Activated T-cell treated with anti-CD3 and anti-CD28 coated beads, Interleukin-2, amount 50 U/mL, for 24 hours (primary cell): ENCODE measurements around the gene CYBA.
"Not testable (repeated sequence)": the region's sequence is repeated elsewhere in the genome, so short reads cannot be mapped to it uniquely, and the experiment has no call there.

Experiments
- DNase-seq: peaks from one replicate; pipeline ENCODE4 v3.0.0-alpha.2; 2020
- H3K27ac Mint-ChIP-seq: 2 replicates; pipeline ENCODE4 v1.8.0; 2020; ENCODE audit warnings: mild to moderate bottlenecking, mixed read lengths
- H3K27me3 Mint-ChIP-seq: 2 replicates; pipeline ENCODE4 v1.8.0; 2020; ENCODE audit warnings: mixed read lengths
- H3K36me3 Mint-ChIP-seq: 2 replicates; pipeline ENCODE4 v1.8.0; 2020; ENCODE audit warnings: low read depth, mixed read lengths
- H3K4me1 Mint-ChIP-seq: 2 replicates; pipeline ENCODE4 v1.8.0; 2020; ENCODE audit warnings: low read depth, mixed read lengths
- H3K4me3 Mint-ChIP-seq: 2 replicates; pipeline ENCODE4 v1.8.0; 2020; ENCODE audit warnings: mild to moderate bottlenecking, moderate library complexity, mixed read lengths
- H3K9me3 Mint-ChIP-seq: 2 replicates; pipeline ENCODE4 v1.8.0; 2020; ENCODE audit warnings: mixed read lengths

CYBA gene

GRCh38 chr16:88678224-88678979 is 27.5 kb upstream of the CYBA start:
- Mint-ChIP-seq H3K4me3 (no peak overlapping the region), H3K4me1 (peaks cover 21% of the 10 kb centered on the region), H3K27ac (no peak overlapping the region), H3K36me3 (peaks cover 4% of the 10 kb centered on the region), H3K9me3 (no peaks in the 10 kb centered on the region), H3K27me3 (no peaks in the 10 kb centered on the region)
- DNase-seq = no peak

GRCh38 chr16:88677721-88678120 is 26.9 kb upstream of the CYBA start:
- H3K36me3 Mint-ChIP-seq = peaks cover 4% of the 10 kb centered on the region

GRCh38 chr16:88676502-88677242 is 25.8 kb upstream of the CYBA start:
- peaks cover 12% of the 10 kb centered on the region for H3K4me1 Mint-ChIP-seq

More at GRCh38 chr16:88677721-88678120, 26.9 kb upstream of the CYBA start:
- Mint-ChIP-seq H3K27me3 (no peaks in the 10 kb centered on the region), H3K27ac (no peak overlapping the region), H3K4me3 (no peak overlapping the region), H3K9me3 (no peaks in the 10 kb centered on the region), H3K4me1 (peaks cover 21% of the 10 kb centered on the region)
- no peak for DNase-seq

GRCh38 chr16:88673716-88674379 is 23.0 kb upstream of the CYBA start:
- no peak for DNase-seq
- no peaks in the 10 kb centered on the region for H3K4me1 Mint-ChIP-seq
- H3K36me3 Mint-ChIP-seq = peaks cover 2% of the 10 kb centered on the region
- H3K27ac Mint-ChIP-seq = no peak overlapping the region
- H3K4me3 Mint-ChIP-seq = no peak overlapping the region
- no peaks in the 10 kb centered on the region for H3K9me3 Mint-ChIP-seq
- H3K27me3 Mint-ChIP-seq = no peaks in the 10 kb centered on the region

More at GRCh38 chr16:88676502-88677242, 25.8 kb upstream of the CYBA start:
- Mint-ChIP-seq H3K4me3 (no peak overlapping the region), H3K9me3 (no peaks in the 10 kb centered on the region), H3K27ac (no peak overlapping the region), H3K27me3 (no peaks in the 10 kb centered on the region), H3K36me3 (peaks cover 4% of the 10 kb centered on the region)
- DNase-seq = no peak

- Mint-ChIP-seq H3K36me3 (peaks cover 8% of the 10 kb centered on the region), H3K27ac (no peak overlapping the region), H3K4me3 (no peak overlapping the region), H3K4me1 (no peaks in the 10 kb centered on the region), H3K27me3 (no peaks in the 10 kb centered on the region), H3K9me3 (no peaks in the 10 kb centered on the region)
- no peak for DNase-seq
Observed at GRCh38 chr16:88672776-88673175, 21.9 kb upstream of the CYBA start.

- H3K36me3 Mint-ChIP-seq = peaks cover 6% of the 10 kb centered on the region
- H3K4me3 Mint-ChIP-seq = no peak overlapping the region
- H3K27ac Mint-ChIP-seq = no peak overlapping the region
- H3K27me3 Mint-ChIP-seq = no peaks in the 10 kb centered on the region
- no peak for DNase-seq
- no peaks in the 10 kb centered on the region for H3K4me1 Mint-ChIP-seq
- H3K9me3 Mint-ChIP-seq = no peaks in the 10 kb centered on the region
Observed at GRCh38 chr16:88671806-88672205, 21.0 kb upstream of the CYBA start.

- peaks cover 6% of the 10 kb centered on the region for H3K36me3 Mint-ChIP-seq
- H3K27ac Mint-ChIP-seq = no peak overlapping the region
- no peak for DNase-seq
- no peaks in the 10 kb centered on the region for H3K9me3 Mint-ChIP-seq
- H3K4me1 Mint-ChIP-seq = peaks cover under 1% of the 10 kb centered on the region
- H3K4me3 Mint-ChIP-seq = no peak overlapping the region
- H3K27me3 Mint-ChIP-seq = no peaks in the 10 kb centered on the region
Observed at GRCh38 chr16:88669980-88670379, 19.1 kb upstream of the CYBA start.

GRCh38 chr16:88669493-88669892 is 18.6 kb upstream of the CYBA start:
- H3K27me3 Mint-ChIP-seq, DNase-seq, H3K36me3 Mint-ChIP-seq, H3K4me3 Mint-ChIP-seq, H3K27ac Mint-ChIP-seq, H3K4me1 Mint-ChIP-seq, H3K9me3 Mint-ChIP-seq: not testable (repeated sequence)

GRCh38 chr16:88667461-88667860 is 16.6 kb upstream of the CYBA start:
- Mint-ChIP-seq H3K9me3 (no peaks in the 10 kb centered on the region), H3K27me3 (no peaks in the 10 kb centered on the region), H3K4me1 (peaks cover 6% of the 10 kb centered on the region), H3K36me3 (peaks cover 11% of the 10 kb centered on the region), H3K27ac (no peak overlapping the region), H3K4me3 (no peak overlapping the region)
- no peak for DNase-seq

GRCh38 chr16:88665570-88665969 is 14.7 kb upstream of the CYBA start:
- Mint-ChIP-seq H3K4me1 (peaks cover 18% of the 10 kb centered on the region), H3K9me3 (no peaks in the 10 kb centered on the region), H3K36me3 (peaks cover 15% of the 10 kb centered on the region), H3K27me3 (no peaks in the 10 kb centered on the region), H3K4me3 (no peak overlapping the region), H3K27ac (no peak overlapping the region)
- DNase-seq = no peak

GRCh38 chr16:88665148-88665547 is 14.3 kb upstream of the CYBA start:
- Mint-ChIP-seq H3K9me3 (no peaks in the 10 kb centered on the region), H3K27me3 (no peaks in the 10 kb centered on the region), H3K27ac (no peak overlapping the region), H3K4me1 (peaks cover 19% of the 10 kb centered on the region), H3K4me3 (peak overlapping the region; percentile 2), H3K36me3 (peaks cover 16% of the 10 kb centered on the region)
- DNase-seq = no peak

GRCh38 chr16:88662843-88663606 is 12.2 kb upstream of the CYBA start, which contains the start of gene MVD:
Gene MVD (minus strand): TSS chr16:88663091. CDS start chr16:88663080, 11 bp downstream.
- peak within 1 kb of the TSS; percentile 93 for H3K4me3 Mint-ChIP-seq
- H3K4me1 Mint-ChIP-seq = peaks cover 21% of the 10 kb centered on the region
- H3K27ac Mint-ChIP-seq = peak within 1 kb of the TSS; percentile 95
- peak; percentile 95 for DNase-seq
- H3K36me3 Mint-ChIP-seq = peaks cover 17% of the 10 kb centered on the region
- no peaks in the 10 kb centered on the region for H3K9me3 Mint-ChIP-seq
- no peaks in the 10 kb centered on the region for H3K27me3 Mint-ChIP-seq

GRCh38 chr16:88662222-88662842 is 11.5 kb upstream of the CYBA start:
- H3K4me1 Mint-ChIP-seq = peaks cover 21% of the 10 kb centered on the region
- H3K4me3 Mint-ChIP-seq = peak overlapping the region; percentile 93
- H3K27ac Mint-ChIP-seq = peak overlapping the region; percentile 93
- H3K36me3 Mint-ChIP-seq = peaks cover 21% of the 10 kb centered on the region
- H3K9me3 Mint-ChIP-seq = no peaks in the 10 kb centered on the region
- peak; percentile 53 for DNase-seq
- H3K27me3 Mint-ChIP-seq = no peaks in the 10 kb centered on the region

- Mint-ChIP-seq H3K27me3 (no peaks in the 10 kb centered on the region), H3K4me1 (peaks cover 21% of the 10 kb centered on the region), H3K4me3 (peak overlapping the region; percentile 58), H3K36me3 (peaks cover 25% of the 10 kb centered on the region), H3K9me3 (no peaks in the 10 kb centered on the region), H3K27ac (peak overlapping the region; percentile 67)
- no peak for DNase-seq
Observed at GRCh38 chr16:88661468-88661867, 10.6 kb upstream of the CYBA start.
